GM21367 (cell line): ENCODE data around the gene ITFG1.
"Not testable (repeated sequence)": the region's sequence is repeated elsewhere in the genome, so short reads cannot be mapped to it uniquely, and the experiment has no call there.

Source experiments
- ATAC-seq: cut with Tn5 transposase; IDR thresholded peaks from one replicate; pipeline ENCODE4 v1.9.1; 2021; ENCODE audit not compliant: unreplicated experiment

ITFG1 gene

GRCh38 chr16:47250983-47251382 lies 209.9 kb downstream of the ITFG1 start:
- no peak for ATAC-seq

- ATAC-seq = no peak
Measured at GRCh38 chr16:47247690-47248089, 213.2 kb downstream of the ITFG1 start.

- ATAC-seq = no peak
Measured at GRCh38 chr16:47244206-47244605, 216.7 kb downstream of the ITFG1 start.

- ATAC-seq = no peak
Measured at GRCh38 chr16:47241061-47241460, 219.8 kb downstream of the ITFG1 start.

- ATAC-seq = no peak
Measured at GRCh38 chr16:47236716-47237115, 224.1 kb downstream of the ITFG1 start.

- no peak for ATAC-seq
Measured at GRCh38 chr16:47230296-47230695, 230.6 kb downstream of the ITFG1 start.

GRCh38 chr16:47229053-47230050 lies 231.5 kb downstream of the ITFG1 start:
- no peak for ATAC-seq

GRCh38 chr16:47228241-47228640 lies 232.6 kb downstream of the ITFG1 start:
- ATAC-seq = no peak

GRCh38 chr16:47213761-47214440 lies 247.0 kb downstream of the ITFG1 start:
- ATAC-seq = no peak

GRCh38 chr16:47211218-47211617 lies 249.6 kb downstream of the ITFG1 start:
- ATAC-seq = no peak

- no peak for ATAC-seq
Measured at GRCh38 chr16:47204736-47205504, 255.9 kb downstream of the ITFG1 start.

GRCh38 chr16:47203433-47203832 lies 257.4 kb downstream of the ITFG1 start:
- ATAC-seq = not testable (repeated sequence)

- no peak for ATAC-seq
Measured at GRCh38 chr16:47198180-47198575, 262.7 kb downstream of the ITFG1 start.

GRCh38 chr16:47197536-47198179 lies 263.2 kb downstream of the ITFG1 start:
- ATAC-seq = no peak

GRCh38 chr16:47196457-47196856 lies 264.4 kb downstream of the ITFG1 start:
- no peak for ATAC-seq

- no peak for ATAC-seq
Measured at GRCh38 chr16:47182318-47182717, 278.5 kb downstream of the ITFG1 start.

- ATAC-seq = not testable (repeated sequence)
Measured at GRCh38 chr16:47181066-47181465, 279.8 kb downstream of the ITFG1 start.

- ATAC-seq = no peak
Measured at GRCh38 chr16:47180073-47180472, 280.8 kb downstream of the ITFG1 start.

GRCh38 chr16:47175152-47175551 lies 285.7 kb downstream of the ITFG1 start:
- ATAC-seq = no peak

GRCh38 chr16:47162670-47163420 lies 298.0 kb downstream of the ITFG1 start:
- ATAC-seq = no peak
